ENCODE measurements around the gene WHRN.

Gene WHRN

GRCh38 chr9:114522286-114522685 is 17.0 kb upstream of the WHRN start:
- Mint-ChIP-seq H3K27me3 (peaks cover 7% of the 10 kb centered on the region), H3K9me3 (no peaks in the 10 kb centered on the region), H3K36me3 (no peaks in the 10 kb centered on the region), H3K4me1 (no peaks in the 10 kb centered on the region), H3K27ac (no peak overlapping the region), H3K4me3 (no peak overlapping the region)

DNA sequence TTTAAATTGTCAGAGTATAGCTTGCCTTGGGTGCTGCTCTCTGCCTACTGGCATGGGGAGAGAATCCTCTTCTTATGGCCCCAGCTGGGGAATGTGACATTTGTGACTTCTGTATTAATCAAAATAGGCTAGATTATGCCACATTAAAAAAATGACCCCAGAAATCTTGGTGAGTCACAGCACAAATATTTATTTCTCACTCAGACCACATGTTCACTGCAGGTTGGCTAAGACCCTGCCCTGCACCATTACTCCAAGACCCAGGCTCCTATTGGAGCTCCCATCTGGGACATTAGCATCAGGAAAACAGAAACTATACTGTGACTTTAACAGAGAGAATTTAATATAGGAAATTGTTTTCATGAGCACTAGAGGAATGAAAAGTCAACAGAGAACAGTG is 16.6 kb upstream of the WHRN start:
- H3K4me3 Mint-ChIP-seq: no peak overlapping the region
- no peaks in the 10 kb centered on the region for H3K9me3 Mint-ChIP-seq
- H3K27me3 Mint-ChIP-seq: peaks cover 7% of the 10 kb centered on the region
- H3K4me1 Mint-ChIP-seq: no peaks in the 10 kb centered on the region
- no peaks in the 10 kb centered on the region for H3K36me3 Mint-ChIP-seq
- no peak overlapping the region for H3K27ac Mint-ChIP-seq

- Mint-ChIP-seq H3K27me3 (peaks cover 8% of the 10 kb centered on the region), H3K4me3 (no peak overlapping the region), H3K4me1 (no peaks in the 10 kb centered on the region), H3K9me3 (no peaks in the 10 kb centered on the region), H3K36me3 (no peaks in the 10 kb centered on the region), H3K27ac (peak overlapping the region; percentile 24)
Observed at GRCh38 chr9:114518599-114519022, 13.3 kb upstream of the WHRN start.

DNA sequence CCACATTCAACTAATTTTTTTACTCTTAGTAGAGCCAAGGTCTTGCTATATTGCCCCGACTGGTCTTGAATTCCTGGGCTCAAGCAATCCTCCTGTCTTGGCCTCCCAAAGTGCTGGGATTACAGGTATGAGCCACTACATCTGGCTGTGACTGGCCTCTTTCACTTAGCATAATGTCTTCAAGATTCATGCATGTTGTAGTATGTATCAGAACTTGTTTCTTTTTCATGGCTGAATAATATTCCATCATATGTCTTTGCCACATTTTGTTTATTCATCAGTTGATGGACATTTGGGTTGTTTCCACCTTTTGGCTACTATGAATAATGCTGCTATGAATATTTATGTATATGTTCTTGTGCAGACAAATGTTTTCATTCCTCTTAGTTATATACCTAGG is 12.8 kb upstream of the WHRN start:
- no peak overlapping the region for H3K27ac Mint-ChIP-seq
- H3K4me3 Mint-ChIP-seq: no peak overlapping the region

DNA sequence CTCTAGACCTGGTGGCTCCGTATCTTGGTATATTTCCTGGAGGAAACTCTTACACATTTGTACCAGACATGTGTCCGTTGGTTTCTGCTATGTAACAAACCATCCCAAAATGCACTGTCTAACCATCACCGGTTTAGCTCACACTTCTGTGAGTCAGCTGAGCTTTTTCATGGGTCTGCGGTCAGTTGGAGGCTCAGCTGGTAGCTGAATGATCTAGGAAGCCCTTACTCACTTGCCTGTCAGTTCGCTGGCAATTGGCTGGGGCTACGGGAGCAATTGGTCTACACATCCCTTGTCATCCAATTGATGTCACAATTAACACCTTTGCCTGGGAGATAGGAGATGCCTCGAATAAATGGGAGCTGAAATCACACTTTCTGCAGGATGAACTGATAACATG is 11.6 kb upstream of the WHRN start:
- no peaks in the 10 kb centered on the region for H3K9me3 Mint-ChIP-seq
- H3K27ac Mint-ChIP-seq: no peak overlapping the region
- H3K4me1 Mint-ChIP-seq: peaks cover 6% of the 10 kb centered on the region
- H3K36me3 Mint-ChIP-seq: no peaks in the 10 kb centered on the region
- H3K4me3 Mint-ChIP-seq: no peak overlapping the region
- H3K27me3 Mint-ChIP-seq: peaks cover 6% of the 10 kb centered on the region

More for the DNA sequence above, 12.8 kb upstream of the WHRN start:
- H3K9me3 Mint-ChIP-seq: no peaks in the 10 kb centered on the region
- peaks cover 2% of the 10 kb centered on the region for H3K4me1 Mint-ChIP-seq
- H3K27me3 Mint-ChIP-seq: peaks cover 8% of the 10 kb centered on the region
- no peaks in the 10 kb centered on the region for H3K36me3 Mint-ChIP-seq

- no peaks in the 10 kb centered on the region for H3K9me3 Mint-ChIP-seq
Observed at GRCh38 chr9:114515528-114515927, 10.3 kb upstream of the WHRN start.

GRCh38 chr9:114513959-114514267 is 8.6 kb upstream of the WHRN start:
- no peaks in the 10 kb centered on the region for H3K36me3 Mint-ChIP-seq
- H3K27ac Mint-ChIP-seq: no peak overlapping the region
- H3K4me1 Mint-ChIP-seq: peaks cover 6% of the 10 kb centered on the region
- no peak overlapping the region for H3K4me3 Mint-ChIP-seq
- no peaks in the 10 kb centered on the region for H3K9me3 Mint-ChIP-seq
- H3K27me3 Mint-ChIP-seq: peaks cover 12% of the 10 kb centered on the region

More at GRCh38 chr9:114515528-114515927, 10.3 kb upstream of the WHRN start:
- no peak overlapping the region for H3K4me3 Mint-ChIP-seq
- peaks cover 6% of the 10 kb centered on the region for H3K4me1 Mint-ChIP-seq
- no peaks in the 10 kb centered on the region for H3K36me3 Mint-ChIP-seq
- H3K27ac Mint-ChIP-seq: no peak overlapping the region
- H3K27me3 Mint-ChIP-seq: peaks cover 11% of the 10 kb centered on the region

DNA sequence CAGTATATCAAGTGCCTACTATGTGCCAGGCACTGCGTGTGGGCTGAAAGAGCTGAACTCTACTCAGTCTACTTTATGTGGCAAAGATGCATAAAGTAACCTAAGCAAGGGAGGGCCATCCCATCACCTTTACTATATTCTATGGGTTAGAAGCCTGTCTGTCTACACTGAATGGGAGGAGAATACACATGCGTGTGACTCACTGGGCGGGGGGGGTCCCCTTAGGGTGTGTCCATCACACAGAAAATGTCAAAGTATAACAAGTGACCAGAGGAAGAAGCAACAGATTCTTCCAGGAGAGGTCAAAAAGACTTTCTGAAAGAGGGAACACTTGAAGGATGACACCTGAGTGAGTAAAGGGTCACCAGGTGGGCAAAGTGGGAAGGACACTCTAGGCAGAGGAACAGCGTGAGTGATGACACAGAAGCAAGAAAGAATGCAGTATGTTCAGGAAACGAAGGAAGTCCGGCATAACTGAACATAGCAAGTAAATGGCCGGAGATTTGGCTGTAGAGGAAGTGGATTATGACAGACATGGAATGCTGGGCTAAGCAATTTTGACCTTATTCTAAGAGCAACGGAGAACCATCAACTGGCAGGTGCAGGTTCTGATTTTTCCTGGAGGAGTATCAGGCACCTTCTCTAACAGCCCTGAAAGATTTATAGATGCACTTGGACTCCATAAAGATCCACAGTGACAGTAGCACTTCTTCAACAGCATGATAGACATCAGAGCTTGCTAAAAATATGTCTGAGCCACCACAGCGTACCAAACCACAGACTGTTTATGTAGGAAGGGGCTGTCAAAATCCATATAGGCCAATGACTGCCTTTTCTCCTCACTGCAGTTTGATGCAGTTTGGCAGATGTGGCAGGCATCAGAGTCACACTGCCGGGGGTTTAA is 8.0 kb upstream of the WHRN start:
- no peaks in the 10 kb centered on the region for H3K36me3 Mint-ChIP-seq
- H3K4me3 Mint-ChIP-seq: no peak overlapping the region
- no peaks in the 10 kb centered on the region for H3K9me3 Mint-ChIP-seq
- H3K4me1 Mint-ChIP-seq: peaks cover 6% of the 10 kb centered on the region
- H3K27me3 Mint-ChIP-seq: peaks cover 13% of the 10 kb centered on the region
- H3K27ac Mint-ChIP-seq: no peak overlapping the region

DNA sequence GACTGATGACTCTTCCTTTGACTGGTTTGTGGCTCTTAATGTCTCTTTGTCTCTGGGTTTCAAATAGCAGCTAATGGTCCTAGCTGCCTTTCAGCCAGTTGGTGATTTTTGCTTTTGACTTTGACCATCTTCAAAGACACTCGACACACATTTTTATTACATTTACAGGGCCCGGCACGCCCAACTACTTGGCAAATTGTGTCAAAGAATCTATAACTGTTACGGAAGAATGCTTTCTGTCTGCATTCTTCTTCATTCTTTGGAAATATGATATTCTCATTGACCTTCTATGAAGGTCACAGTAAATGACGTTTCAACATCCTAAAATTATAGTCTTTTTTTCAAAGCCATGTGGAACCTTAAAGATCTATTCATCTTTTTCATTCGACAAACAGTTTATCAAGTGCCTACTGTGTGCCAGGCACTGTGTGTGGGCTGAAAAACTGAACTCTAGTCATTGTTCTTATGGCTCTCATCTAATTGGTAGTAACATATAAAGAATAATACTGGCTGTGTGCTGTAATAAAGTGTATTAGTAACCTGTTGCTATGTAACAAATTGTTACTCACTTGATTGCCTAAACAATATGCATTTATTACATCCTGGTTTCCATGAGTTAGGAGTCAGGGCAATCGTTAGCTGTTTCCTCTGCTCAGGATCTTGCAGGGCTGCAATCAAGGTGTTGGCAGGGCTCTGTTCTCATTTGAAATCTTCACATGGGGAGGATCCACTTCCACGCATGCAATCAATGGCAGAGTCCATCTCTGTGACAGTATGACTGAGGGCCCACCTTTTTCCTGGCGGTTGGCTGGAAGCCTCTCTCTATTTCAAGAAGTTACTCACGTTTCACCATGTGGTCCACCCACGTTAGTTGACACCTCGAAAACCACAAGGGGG is 7.0 kb upstream of the WHRN start:
- Mint-ChIP-seq H3K4me3 (no peak overlapping the region), H3K27ac (no peak overlapping the region), H3K9me3 (no peaks in the 10 kb centered on the region), H3K4me1 (peaks cover 10% of the 10 kb centered on the region), H3K36me3 (no peaks in the 10 kb centered on the region), H3K27me3 (peaks cover 14% of the 10 kb centered on the region)

GRCh38 chr9:114507726-114508125 is 2.5 kb upstream of the WHRN start:
- Mint-ChIP-seq H3K27ac (no peak overlapping the region), H3K9me3 (no peaks in the 10 kb centered on the region), H3K27me3 (peaks cover 18% of the 10 kb centered on the region), H3K4me1 (peaks cover 22% of the 10 kb centered on the region), H3K36me3 (no peaks in the 10 kb centered on the region), H3K4me3 (no peak overlapping the region)

DNA sequence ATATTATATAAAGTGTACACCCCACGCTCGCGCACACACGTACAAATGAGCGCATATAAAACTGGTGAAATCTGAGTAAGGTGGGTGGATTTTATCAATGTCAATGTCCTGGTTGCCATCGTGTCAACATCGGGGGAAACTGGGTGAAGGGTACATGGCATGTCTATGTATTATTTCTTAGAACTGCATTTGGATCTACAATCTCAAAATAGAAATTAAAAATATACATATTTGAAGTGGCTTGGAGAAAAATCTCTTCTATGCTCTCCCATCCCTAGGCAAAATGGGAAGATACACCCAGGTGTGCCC is 763 bp upstream of the WHRN start:
- peak overlapping the region; percentile 83 for H3K4me3 Mint-ChIP-seq
- no peaks in the 10 kb centered on the region for H3K9me3 Mint-ChIP-seq
- peaks cover 22% of the 10 kb centered on the region for H3K4me1 Mint-ChIP-seq
- peaks cover 13% of the 10 kb centered on the region for H3K27me3 Mint-ChIP-seq
- H3K27ac Mint-ChIP-seq: peak overlapping the region; percentile 17
- H3K36me3 Mint-ChIP-seq: no peaks in the 10 kb centered on the region

DNA sequence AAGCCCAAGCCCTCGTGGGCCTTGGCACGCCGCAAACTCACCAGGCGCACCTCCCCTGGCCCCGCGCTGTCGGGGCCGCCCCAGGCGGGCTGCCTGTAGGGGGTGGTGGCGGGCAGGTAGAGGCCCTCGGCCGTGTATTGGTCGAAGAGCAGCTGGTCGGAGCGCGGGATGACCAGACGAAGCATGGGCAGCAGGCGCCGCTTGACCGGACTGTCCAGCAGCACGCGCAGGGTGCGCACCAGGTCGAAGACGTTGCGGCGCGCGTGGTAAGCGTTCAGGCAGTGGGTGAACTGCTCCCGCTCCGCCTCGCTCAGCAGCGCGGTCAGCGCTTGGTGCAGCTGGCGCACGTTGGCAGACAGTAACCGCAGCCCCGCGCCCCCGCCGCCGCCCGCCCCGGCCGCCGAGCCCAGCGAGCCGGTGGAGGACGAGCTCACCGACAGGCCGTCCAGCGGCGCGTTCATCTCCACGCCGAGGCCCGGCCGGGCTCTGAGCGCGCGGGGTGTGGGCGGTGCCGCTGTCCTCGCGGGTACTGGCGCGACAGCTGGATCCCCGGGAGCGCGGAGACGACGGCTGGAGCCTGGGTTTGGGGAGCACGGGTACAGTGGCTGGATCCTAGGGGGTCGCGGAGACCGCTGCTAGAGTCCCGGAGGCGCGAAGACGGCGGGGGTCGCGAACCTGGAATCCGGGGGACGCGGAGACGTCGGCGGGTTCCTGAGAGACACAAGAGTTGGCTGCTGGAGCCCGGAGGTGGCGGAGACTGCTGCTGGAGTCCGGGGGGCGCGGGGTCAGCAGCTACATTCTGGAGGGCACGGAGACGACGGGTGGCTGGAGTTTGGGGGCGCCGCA is 709 bp downstream of the WHRN start:
- H3K27ac Mint-ChIP-seq: no peak overlapping the region
- H3K27me3 Mint-ChIP-seq: peaks cover 9% of the 10 kb centered on the region
- peak overlapping the region; percentile 77 for H3K4me3 Mint-ChIP-seq
- H3K36me3 Mint-ChIP-seq: no peaks in the 10 kb centered on the region
- H3K4me1 Mint-ChIP-seq: peaks cover 22% of the 10 kb centered on the region
- H3K9me3 Mint-ChIP-seq: no peaks in the 10 kb centered on the region

DNA sequence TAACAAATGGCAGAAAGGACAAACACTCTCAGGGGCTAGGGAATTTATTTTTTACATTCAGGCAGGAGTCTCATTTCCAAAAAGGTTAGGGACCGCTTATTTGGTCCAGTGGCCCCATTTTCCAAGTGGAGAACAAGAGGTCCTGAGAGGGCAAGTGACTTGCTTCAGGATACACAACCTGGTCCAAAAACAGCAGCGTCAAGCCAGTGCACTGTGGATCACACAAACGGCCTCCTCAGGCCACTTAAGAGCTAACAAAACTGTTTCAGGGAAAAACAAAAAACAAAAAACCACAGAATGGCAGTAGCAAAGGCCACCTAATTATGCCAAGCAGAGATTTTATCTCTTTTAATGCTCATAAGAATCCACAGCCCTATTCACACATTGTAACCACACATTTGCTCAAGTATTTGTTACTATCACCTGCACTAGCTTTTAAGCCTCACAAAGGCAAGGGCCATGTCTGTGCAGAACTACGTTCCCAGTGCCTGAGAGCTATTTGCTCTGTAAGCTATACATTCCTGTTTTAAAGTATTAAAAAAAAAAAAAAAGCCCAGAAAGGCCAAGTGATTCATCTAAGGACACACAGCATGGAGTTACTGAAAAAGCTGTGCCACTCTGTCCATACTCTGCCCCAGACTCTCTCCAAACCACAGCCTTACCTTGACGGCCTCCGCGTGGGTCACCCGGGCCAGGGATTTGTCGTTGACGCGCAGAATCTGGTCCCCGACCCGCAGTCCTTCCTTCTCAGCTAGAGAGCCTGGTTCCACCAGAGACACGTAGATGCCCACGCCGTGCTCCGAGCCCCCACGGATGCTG is 1.5 kb downstream of the WHRN start:
- H3K27ac Mint-ChIP-seq: no peak overlapping the region
- peaks cover 6% of the 10 kb centered on the region for H3K27me3 Mint-ChIP-seq
- H3K4me3 Mint-ChIP-seq: peak overlapping the region; percentile 65
- H3K36me3 Mint-ChIP-seq: no peaks in the 10 kb centered on the region
- H3K9me3 Mint-ChIP-seq: no peaks in the 10 kb centered on the region
- H3K4me1 Mint-ChIP-seq: peaks cover 22% of the 10 kb centered on the region

DNA sequence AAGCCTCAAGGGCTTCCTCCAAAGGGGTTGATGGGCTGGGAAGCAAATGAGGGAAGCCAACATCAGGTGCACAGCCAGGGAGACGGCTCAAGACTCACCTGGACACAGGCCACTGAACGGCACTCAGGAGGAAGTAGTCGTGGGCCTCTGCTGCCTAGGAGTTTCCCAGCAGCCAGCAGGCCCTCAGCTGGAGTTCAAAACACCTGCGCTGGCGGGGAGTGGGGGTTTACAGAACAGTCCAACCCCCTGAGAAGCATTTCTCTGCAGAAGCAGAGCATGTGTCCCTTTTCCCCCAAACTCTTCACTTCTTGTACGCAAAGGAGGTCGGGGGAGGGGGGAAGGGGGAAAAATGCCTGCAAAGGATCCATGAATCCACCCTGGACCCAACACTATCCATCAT is 2.3 kb downstream of the WHRN start:
- peaks cover 6% of the 10 kb centered on the region for H3K27me3 Mint-ChIP-seq
- H3K4me3 Mint-ChIP-seq: peak overlapping the region; percentile 65
- H3K27ac Mint-ChIP-seq: no peak overlapping the region
- no peaks in the 10 kb centered on the region for H3K9me3 Mint-ChIP-seq
- peaks cover 22% of the 10 kb centered on the region for H3K4me1 Mint-ChIP-seq
- no peaks in the 10 kb centered on the region for H3K36me3 Mint-ChIP-seq

Measured in activated naive CD4-positive, alpha-beta T cell treated with anti-CD3 and anti-CD28 coated beads, Interleukin-2, amount 50 U/mL, for 24 hours (primary cell).